B cell (primary cell): ENCODE data around the gene CCDC85A.

ENCODE experiments used
- CTCF ChIP-seq: fragments of 200-600 bp; IDR thresholded peaks from one replicate; pipeline ENCODE4 v1.8.0; 2022; ENCODE audit warnings: antibody characterized with exemption, mild to moderate bottlenecking
- EZH2 ChIP-seq: IDR thresholded peaks from 2 replicates; pipeline ENCODE4 v1.6.1; 2012; ENCODE audit warnings: borderline replicate concordance, low read depth, mild to moderate bottlenecking, moderate library complexity, low read length; ENCODE audit not compliant: insufficient read depth, poor library complexity, severe bottlenecking

DNA sequence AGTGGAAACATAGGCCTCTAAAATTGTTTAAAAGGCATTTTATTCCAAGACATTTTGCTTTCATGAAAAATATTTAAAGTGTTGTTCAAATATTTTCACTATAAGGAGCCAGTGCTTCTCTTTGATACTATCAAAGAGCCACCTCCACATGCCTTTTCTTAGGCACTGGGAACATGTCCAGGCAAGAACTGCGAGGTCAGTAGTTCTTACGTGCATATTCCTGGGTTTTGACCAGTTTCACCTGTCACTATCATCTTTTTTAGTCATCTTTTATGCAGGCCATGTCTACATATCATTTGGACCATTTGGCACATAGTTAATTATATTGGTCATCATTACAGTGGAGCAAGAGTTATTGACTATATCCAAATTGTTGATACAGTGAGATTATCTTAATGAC lies 195.3 kb downstream of the CCDC85A start:
- TF ChIP-seq CTCF (no peak), EZH2 (no peak)
